GM21526 (cell line): ENCODE results near the gene PLCB1.

Experiments used
- ATAC-seq: cut with Tn5 transposase; IDR thresholded peaks from one replicate; pipeline ENCODE4 v1.9.1; 2021; ENCODE audit warnings: moderate library complexity; ENCODE audit not compliant: unreplicated experiment, low FRiP score

PLCB1 gene

GRCh38 chr20:8128291-8129060, 3.6 kb upstream of the PLCB1 start:
- no peak for ATAC-seq

GRCh38 chr20:8129211-8129976, 2.7 kb upstream of the PLCB1 start:
- no peak for ATAC-seq

- ATAC-seq = no peak
These were observed 1.1 kb upstream of the PLCB1 start for GRCh38 chr20:8130840-8131526.

- ATAC-seq = no peak
These were observed 631 bp downstream of the PLCB1 start for GRCh38 chr20:8132484-8133309.

GRCh38 chr20:8133310-8133768, 1.3 kb downstream of the PLCB1 start:
- ATAC-seq = no peak

- no peak for ATAC-seq
These were observed 1.9 kb downstream of the PLCB1 start for GRCh38 chr20:8133851-8134451.

- no peak for ATAC-seq
These were observed 7.8 kb downstream of the PLCB1 start for GRCh38 chr20:8139899-8140298.

GRCh38 chr20:8143474-8143873, 11.4 kb downstream of the PLCB1 start:
- ATAC-seq = no peak

GRCh38 chr20:8144282-8145245, 12.5 kb downstream of the PLCB1 start:
- ATAC-seq = no peak

- no peak for ATAC-seq
These were observed 13.4 kb downstream of the PLCB1 start for GRCh38 chr20:8145246-8146168.

GRCh38 chr20:8147476-8147875, 15.4 kb downstream of the PLCB1 start:
- no peak for ATAC-seq

- ATAC-seq = no peak
These were observed 16.4 kb downstream of the PLCB1 start for GRCh38 chr20:8148501-8148900.

GRCh38 chr20:8150591-8150990, 18.5 kb downstream of the PLCB1 start:
- no peak for ATAC-seq

GRCh38 chr20:8151372-8151771, 19.3 kb downstream of the PLCB1 start:
- ATAC-seq = no peak

- no peak for ATAC-seq
These were observed 20.1 kb downstream of the PLCB1 start for GRCh38 chr20:8152183-8152582.

- no peak for ATAC-seq
These were observed 20.8 kb downstream of the PLCB1 start for GRCh38 chr20:8152847-8153246.

- no peak for ATAC-seq
These were observed 21.3 kb downstream of the PLCB1 start for GRCh38 chr20:8153281-8153908.
